H9 (cell line): ENCODE results near the gene AURKB. TPM values are rescaled to one million over a fixed set of nuclear protein-coding genes. Genes with fewer than 3 reads are reported as not detected.

Source experiments
- DNase-seq: peaks from one replicate; pipeline ENCODE4 v3.0.0-alpha.2; 2017
- H2AFZ ChIP-seq: one replicate; pipeline ENCODE4 v1.6.1; 2013; ENCODE audit warnings: mild to moderate bottlenecking, low read length, control low read depth, moderate library complexity
- H2AK5ac ChIP-seq: 2 replicates; pipeline ENCODE4 v1.6.1; 2013; ENCODE audit warnings: low read length, control low read depth, mixed read lengths; ENCODE audit not compliant: insufficient read length
- H2BK120ac ChIP-seq: one replicate; pipeline ENCODE4 v1.6.1; 2013; ENCODE audit warnings: low read depth, mild to moderate bottlenecking, low read length, control low read depth, inconsistent platforms; ENCODE audit not compliant: poor library complexity, severe bottlenecking
- H2BK12ac ChIP-seq: 2 replicates; pipeline ENCODE4 v1.6.1; 2013; ENCODE audit warnings: low read length, control low read depth, mixed read lengths, low read depth; ENCODE audit not compliant: insufficient read length
- H2BK15ac ChIP-seq: 2 replicates; pipeline ENCODE4 v1.6.1; 2013; ENCODE audit warnings: low read depth, low read length, control low read depth
- H2BK20ac ChIP-seq: one replicate; pipeline ENCODE4 v1.6.1; 2013; ENCODE audit warnings: low read depth, mild to moderate bottlenecking, low read length, control low read depth, inconsistent platforms; ENCODE audit not compliant: poor library complexity, severe bottlenecking
- H2BK5ac ChIP-seq: 2 replicates; pipeline ENCODE4 v1.6.1; 2013; ENCODE audit warnings: low read length, control low read depth, mixed read lengths; ENCODE audit not compliant: insufficient read length
- H3K14ac ChIP-seq: 2 replicates; pipeline ENCODE4 v1.6.1; 2013; ENCODE audit warnings: low read length, control low read depth; ENCODE audit not compliant: insufficient read depth
- H3K18ac ChIP-seq: 2 replicates; pipeline ENCODE4 v1.6.1; 2013; ENCODE audit warnings: low read depth, mild to moderate bottlenecking, mixed read lengths, low read length, control low read depth; ENCODE audit not compliant: insufficient read length
- H3K23ac ChIP-seq: 2 replicates; pipeline ENCODE4 v1.6.1; 2013; ENCODE audit warnings: low read length, control low read depth, mixed read lengths, low read depth; ENCODE audit not compliant: insufficient read length
- H3K23me2 ChIP-seq: 2 replicates; pipeline ENCODE4 v1.6.1; 2013; ENCODE audit warnings: low read depth, mild to moderate bottlenecking, mixed read lengths, low read length, control low read depth; ENCODE audit not compliant: insufficient read length, poor library complexity, severe bottlenecking
- H3K27ac ChIP-seq: 2 replicates; pipeline ENCODE4 v1.5.1; 2013; ENCODE audit warnings: low read length, control low read depth, mixed read lengths, low read depth; ENCODE audit not compliant: insufficient read length
- H3K27me3 ChIP-seq: 2 replicates; pipeline ENCODE4 v1.6.1; 2013; ENCODE audit warnings: low read length, control low read depth, inconsistent platforms; ENCODE audit not compliant: insufficient read depth
- H3K4ac ChIP-seq: 2 replicates; pipeline ENCODE4 v1.6.1; 2013; ENCODE audit warnings: low read depth, mild to moderate bottlenecking, control low read depth, inconsistent platforms, low read length, moderate library complexity
- H3K4me1 ChIP-seq: 2 replicates; pipeline ENCODE4 v1.6.1; 2013; ENCODE audit warnings: low read length, control low read depth, inconsistent platforms; ENCODE audit not compliant: insufficient read depth
- H3K4me2 ChIP-seq: 2 replicates; pipeline ENCODE4 v1.6.1; 2013; ENCODE audit warnings: low read length, control low read depth, mixed read lengths; ENCODE audit not compliant: insufficient read length, insufficient read depth
- H3K56ac ChIP-seq: 2 replicates; pipeline ENCODE4 v1.6.1; 2013; ENCODE audit warnings: low read depth, mild to moderate bottlenecking, mixed read lengths, low read length, control low read depth; ENCODE audit not compliant: insufficient read length
- H3K79me1 ChIP-seq: 2 replicates; pipeline ENCODE4 v1.6.1; 2013; ENCODE audit warnings: low read depth, mild to moderate bottlenecking, moderate library complexity, low read length, control low read depth, inconsistent platforms; ENCODE audit not compliant: insufficient read depth, poor library complexity, severe bottlenecking
- H3K79me2 ChIP-seq: 2 replicates; pipeline ENCODE4 v1.6.1; 2013; ENCODE audit warnings: low read length, control low read depth, inconsistent platforms; ENCODE audit not compliant: insufficient read depth
- H3K9ac ChIP-seq: 2 replicates; pipeline ENCODE4 v1.6.1; 2013; ENCODE audit warnings: low read length, control low read depth, mixed read lengths; ENCODE audit not compliant: insufficient read length; ENCODE audit errors: extremely low read depth
- H3K9me3 ChIP-seq: one replicate; pipeline ENCODE4 v1.6.1; 2013; ENCODE audit warnings: low read depth, low read length, inconsistent platforms; ENCODE audit not compliant: control insufficient read depth
- H3T11ph ChIP-seq: one replicate; pipeline ENCODE4 v1.6.1; 2013; ENCODE audit warnings: mild to moderate bottlenecking, low read length, control low read depth, inconsistent platforms
- H4K20me1 ChIP-seq: one replicate; pipeline ENCODE4 v1.6.1; 2013; ENCODE audit not compliant: control insufficient read depth, insufficient read length, insufficient read depth
- H4K5ac ChIP-seq: 2 replicates; pipeline ENCODE4 v1.6.1; 2013; ENCODE audit warnings: low read depth, mild to moderate bottlenecking, mixed read lengths, low read length, control low read depth; ENCODE audit not compliant: insufficient read length
- H4K8ac ChIP-seq: replicated peaks from 2 replicates; pipeline ENCODE4 v1.6.1; 2013; ENCODE audit warnings: low read length, control low read depth, mixed read lengths, low read depth; ENCODE audit not compliant: insufficient read length
- H4K91ac ChIP-seq: 2 replicates; pipeline ENCODE4 v1.6.1; 2013; ENCODE audit warnings: low read depth, mild to moderate bottlenecking, moderate library complexity, mixed read lengths, low read length, control low read depth; ENCODE audit not compliant: insufficient read length
- H3K27ac Mint-ChIP-seq, 3 experiments: 2 replicates in 2 of 3; 3 replicates in 1 of 3; pipeline ENCODE4 v1.8.0; 2020 to 2021; ENCODE audit warnings: mixed read lengths in 3 of 3, mild to moderate bottlenecking in 1 of 3, moderate library complexity in 1 of 3
- H3K27me3 Mint-ChIP-seq: 2 replicates; pipeline ENCODE4 v1.8.0; 2021; ENCODE audit warnings: low read depth, mild to moderate bottlenecking, moderate library complexity, mixed read lengths
- H3K36me3 Mint-ChIP-seq, 3 experiments: 2 replicates in 2 of 3; 3 replicates in 1 of 3; pipeline ENCODE4 v1.8.0; 2020 to 2021; ENCODE audit warnings: low read depth in 3 of 3, mixed read lengths in 3 of 3; ENCODE audit not compliant: insufficient read depth in 1 of 3
- H3K4me1 Mint-ChIP-seq, 2 experiments: 2 replicates each; pipeline ENCODE4 v1.8.0; 2020; ENCODE audit warnings: mixed read lengths in 2 of 2
- H3K4me3 Mint-ChIP-seq, 2 experiments: 2 replicates in 1 of 2; 3 replicates in 1 of 2; pipeline ENCODE4 v1.8.0; 2020 to 2021; ENCODE audit warnings: mild to moderate bottlenecking in 2 of 2, mixed read lengths in 2 of 2, moderate library complexity in 1 of 2
- H3K9me3 Mint-ChIP-seq, 2 experiments: 2 replicates in 1 of 2; 3 replicates in 1 of 2; pipeline ENCODE4 v1.8.0; 2020; ENCODE audit warnings: mild to moderate bottlenecking in 2 of 2, mixed read lengths in 2 of 2, moderate library complexity in 1 of 2
- CTCF ChIP-seq: fragments of 200-600 bp; sonication (generic); conservative IDR thresholded peaks from 3 replicates; pipeline ENCODE4 v1.8.0; 2021; ENCODE audit warnings: antibody characterized with exemption, mild to moderate bottlenecking
- WGBS: extraction: QIAGEN DNeasy Blood & Tissue Kit; methylation state at CpG from one replicate; pipeline ENCODE4 v1.1.7; 2013; ENCODE audit warnings: missing lambda C conversion rate, low lambda C conversion rate, mixed read lengths; ENCODE audit not compliant: insufficient read length; ENCODE audit errors: extremely low coverage; 5-methylcytosine and 5-hydroxymethylcytosine counted together
- total RNA-seq: library from RNA; stranded (reverse); gene quantifications from 2 replicates; pipeline ENCODE4 v1.2.1, GENCODE V29; 2021

Gene AURKB
- total RNA-seq, 1 experiment from 2014 or later, result 171 TPM

- no peak overlapping the region for H2AK5ac ChIP-seq
- no peak overlapping the region for H3K4me2 ChIP-seq
- peaks cover 22% of the 10 kb centered on the region for H3K23me2 ChIP-seq
- no peak overlapping the region for H3K56ac ChIP-seq
- H2BK5ac ChIP-seq, result no peak overlapping the region
- H3K27ac ChIP-seq, result no peak overlapping the region
- no CpG with 5 or more reads among the region's 4 CpGs for WGBS
- H4K8ac ChIP-seq, result no peak overlapping the region
- no peaks in the 10 kb centered on the region for H3K79me1 ChIP-seq
- no peak overlapping the region for H3T11ph ChIP-seq
- Mint-ChIP-seq H3K27ac (peak overlapping the region in 1 of 3 experiments; percentile 80; a peak in 2 of 7 replicates), H3K4me1 (peaks cover 35 to 39% of the 10 kb centered on the region in 2 experiments), H3K27me3 (peaks cover 1% of the 10 kb centered on the region; the same call in 1 of the 2 replicates), H3K36me3 (peaks cover 10 to 26% (median 22%) of the 10 kb centered on the region in 3 experiments), H3K9me3 (no peaks in the 10 kb centered on the region), H3K4me3 (peak overlapping the region in 1 of 2 experiments; percentile 69; a peak in 4 of 5 replicates)
- no peaks in the 10 kb centered on the region for H3K27me3 ChIP-seq
- H3K9ac ChIP-seq, result no peak overlapping the region
- no peaks in the 10 kb centered on the region for H3K79me2 ChIP-seq
- no peak overlapping the region for H3K23ac ChIP-seq
- H3K4me1 ChIP-seq, result peaks cover 3% of the 10 kb centered on the region; the same call in 1 of the 2 replicates
- H3K14ac ChIP-seq, result no peak overlapping the region
- H2AFZ ChIP-seq, result no peak overlapping the region
- no peak overlapping the region for H2BK15ac ChIP-seq
- no peak overlapping the region for H4K5ac ChIP-seq
- no peak for TF ChIP-seq CTCF
- H2BK120ac ChIP-seq, result no peak overlapping the region
- no peak for DNase-seq
- no peak overlapping the region for H4K91ac ChIP-seq
- H3K18ac ChIP-seq, result no peak overlapping the region
- no peak overlapping the region for H2BK12ac ChIP-seq
- H4K20me1 ChIP-seq, result no peaks in the 10 kb centered on the region
- H3K9me3 ChIP-seq, result no peaks in the 10 kb centered on the region
- H3K4ac ChIP-seq, result no peak overlapping the region
- no peak overlapping the region for H2BK20ac ChIP-seq
Measured at GRCh38 chr17:8160224-8160577, 50.2 kb downstream of the AURKB start.
